Hepatic stellate cell (primary cell): ENCODE results near the gene CSGALNACT2.

Experiments used
- DNase-seq: peaks from one replicate; pipeline ENCODE4 v3.0.0; 2011; ENCODE audit warnings: low spot score

Gene CSGALNACT2

GRCh38 chr10:43124574-43125273 is 13.5 kb upstream of the CSGALNACT2 start:
- DNase-seq: no peak

GRCh38 chr10:43125274-43125845 is 12.9 kb upstream of the CSGALNACT2 start:
- no peak for DNase-seq

DNA sequence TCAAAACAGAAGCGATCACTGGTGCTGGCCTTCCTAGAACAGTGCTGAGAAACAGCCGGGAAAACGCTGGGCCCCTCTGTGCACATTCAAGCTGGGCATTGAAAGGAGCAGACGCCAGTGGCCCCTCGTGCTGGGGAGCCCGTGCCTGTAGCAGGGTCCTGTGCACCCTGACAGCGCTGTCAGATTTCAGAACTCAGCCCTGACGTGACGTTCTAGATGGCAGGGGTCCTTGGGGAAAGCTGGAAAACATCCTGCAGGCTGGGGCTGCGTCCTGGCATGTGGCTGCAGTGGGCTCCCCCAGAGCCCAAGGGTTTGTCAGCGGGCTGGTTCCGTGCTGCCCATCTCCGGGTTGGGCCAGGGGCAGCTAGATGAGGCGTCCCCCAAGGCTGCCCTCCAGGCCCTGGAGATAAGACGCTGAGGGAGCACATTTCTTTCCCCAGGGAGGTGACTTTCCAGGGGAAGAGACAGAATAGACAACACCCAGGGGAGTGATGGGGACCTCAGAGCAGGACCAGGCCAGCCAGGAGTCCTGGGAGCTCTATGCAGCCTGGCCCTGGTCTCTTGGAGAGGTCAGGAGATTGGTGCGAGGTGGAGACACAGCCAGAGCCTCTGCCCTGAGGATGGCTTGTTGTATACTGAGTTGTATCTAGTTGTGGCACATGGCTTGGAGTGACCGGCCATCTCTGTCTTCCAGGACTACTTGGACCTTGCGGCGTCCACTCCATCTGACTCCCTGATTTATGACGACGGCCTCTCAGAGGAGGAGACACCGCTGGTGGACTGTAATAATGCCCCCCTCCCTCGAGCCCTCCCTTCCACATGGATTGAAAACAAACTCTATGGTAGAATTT is 12.1 kb upstream of the CSGALNACT2 start:
- DNase-seq: no peak

GRCh38 chr10:43126759-43127424 is 11.4 kb upstream of the CSGALNACT2 start:
- DNase-seq: no peak

DNA sequence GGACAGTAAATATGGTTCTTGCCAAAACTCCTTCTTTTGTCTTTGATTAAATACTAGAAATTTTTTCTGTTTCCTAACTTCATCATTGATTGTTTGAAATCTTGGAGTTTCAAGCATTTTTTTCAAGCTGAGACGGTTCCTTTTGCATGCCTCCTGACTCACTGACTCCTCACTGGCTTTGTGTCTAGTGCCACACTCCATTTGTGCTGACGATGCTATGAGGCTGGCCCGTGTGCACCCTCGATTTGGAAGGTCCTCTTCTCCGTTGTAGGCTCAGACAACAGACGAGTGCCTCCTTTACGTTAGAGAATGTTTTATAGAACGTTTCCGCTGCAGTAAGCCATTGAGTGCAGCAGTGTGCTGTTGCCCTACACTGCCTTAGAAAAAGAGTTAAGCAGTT is 10.8 kb upstream of the CSGALNACT2 start:
- DNase-seq: no peak

GRCh38 chr10:43128331-43128730 is 9.9 kb upstream of the CSGALNACT2 start:
- no peak for DNase-seq

GRCh38 chr10:43128958-43129706 is 9.1 kb upstream of the CSGALNACT2 start:
- DNase-seq: peak; percentile 99

DNA sequence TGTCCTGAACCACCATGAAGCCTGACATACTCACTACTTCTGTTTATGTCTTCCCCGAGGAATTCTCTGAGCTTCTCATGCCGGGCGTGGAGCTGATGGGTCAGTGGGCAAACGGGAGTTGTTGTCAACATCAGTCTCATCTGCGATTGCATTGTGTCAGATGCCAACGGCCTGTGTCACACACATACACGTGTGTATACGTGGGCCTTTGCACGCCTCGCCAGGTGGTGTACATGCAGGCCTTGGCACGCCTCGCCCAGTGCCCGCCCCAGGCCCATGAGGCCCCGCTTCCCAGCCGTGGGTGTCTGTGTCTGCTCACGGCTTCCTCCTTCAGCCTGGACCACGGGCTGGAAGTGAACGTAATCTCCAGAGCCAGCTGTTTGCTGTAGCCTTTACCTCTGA is 7.5 kb upstream of the CSGALNACT2 start:
- no peak for DNase-seq

GRCh38 chr10:43131256-43131655 is 7.0 kb upstream of the CSGALNACT2 start:
- DNase-seq: no peak

DNA sequence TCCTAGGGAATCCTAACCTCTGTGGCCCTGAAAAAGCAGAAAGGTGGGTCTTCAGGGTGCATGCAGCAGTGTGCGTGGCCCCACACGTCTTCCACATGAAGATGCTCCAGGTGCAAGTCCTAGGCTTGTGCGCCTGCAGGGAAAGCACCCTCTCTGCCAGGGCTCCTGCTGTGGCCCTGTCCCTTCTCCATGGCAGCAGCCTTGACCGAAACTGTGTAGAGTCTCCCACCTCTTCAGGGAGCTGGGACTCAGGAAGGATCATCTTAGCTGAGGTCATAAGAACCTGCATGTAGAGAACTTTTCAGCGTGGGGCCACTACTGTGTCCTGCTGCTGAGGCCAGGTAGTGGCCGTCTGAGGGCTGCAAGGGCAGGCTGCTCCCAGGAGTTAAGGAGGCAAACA is 6.3 kb upstream of the CSGALNACT2 start:
- DNase-seq: no peak

GRCh38 chr10:43132867-43133787 is 5.1 kb upstream of the CSGALNACT2 start:
- DNase-seq: no peak

- DNase-seq: no peak
Measured at GRCh38 chr10:43134126-43134905, 3.9 kb upstream of the CSGALNACT2 start.

- no peak for DNase-seq
Measured at GRCh38 chr10:43135064-43135463, 3.2 kb upstream of the CSGALNACT2 start.

DNA sequence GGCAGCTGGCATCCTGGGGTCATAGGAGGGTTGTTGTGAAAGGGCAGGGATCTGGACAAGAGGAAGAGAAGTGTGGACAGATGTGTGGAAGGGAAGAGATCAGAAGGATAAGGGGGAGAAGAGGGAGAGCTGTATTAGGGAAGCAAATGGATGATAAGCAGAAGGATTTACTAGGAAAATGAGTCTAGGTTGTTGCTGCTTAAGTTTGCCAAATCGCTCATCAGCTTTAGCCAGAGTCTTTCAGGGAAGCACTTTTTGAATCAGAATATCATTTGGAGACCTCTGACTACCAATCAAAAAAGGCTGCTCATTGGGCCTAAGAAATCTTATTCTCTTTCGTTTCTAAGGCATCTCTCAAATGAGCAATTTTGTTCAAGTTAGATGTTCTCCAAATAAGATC is 2.6 kb upstream of the CSGALNACT2 start:
- no peak for DNase-seq

GRCh38 chr10:43136432-43136831 is 1.8 kb upstream of the CSGALNACT2 start:
- no peak for DNase-seq

DNA sequence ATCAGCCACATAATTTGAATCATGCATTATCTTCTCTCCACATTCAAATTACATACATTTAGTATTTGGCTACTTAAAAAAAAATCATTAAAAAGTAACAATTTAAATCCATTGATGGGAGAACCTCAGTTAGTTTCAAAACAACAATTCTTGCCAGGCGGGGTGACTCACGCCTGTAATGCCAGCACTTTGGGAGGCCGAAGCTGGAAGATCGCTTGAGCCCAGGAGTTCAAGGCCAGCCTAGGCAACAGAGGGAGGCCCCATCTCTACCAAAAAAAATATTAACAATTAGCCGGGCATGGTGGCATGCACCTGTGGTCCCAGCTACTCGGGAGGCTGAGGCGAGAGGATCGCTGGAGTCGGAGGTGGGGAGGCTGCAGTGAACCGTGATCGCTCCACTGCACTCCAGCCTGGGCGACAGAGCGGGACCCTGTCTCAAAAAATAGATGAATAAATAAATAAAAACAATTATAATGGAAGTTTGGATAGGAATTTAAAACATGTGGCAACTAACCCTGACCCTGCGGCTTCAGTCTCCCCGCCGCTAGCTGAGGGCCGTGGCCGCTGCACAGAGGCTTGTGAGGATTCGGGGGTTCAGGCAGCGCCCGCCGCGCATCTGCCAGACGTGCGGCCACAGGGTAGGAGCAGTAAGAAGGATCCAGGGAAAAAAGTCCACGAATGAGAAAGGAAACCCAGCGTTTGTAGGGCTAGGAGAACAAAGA is 1.1 kb upstream of the CSGALNACT2 start:
- DNase-seq: no peak

DNA sequence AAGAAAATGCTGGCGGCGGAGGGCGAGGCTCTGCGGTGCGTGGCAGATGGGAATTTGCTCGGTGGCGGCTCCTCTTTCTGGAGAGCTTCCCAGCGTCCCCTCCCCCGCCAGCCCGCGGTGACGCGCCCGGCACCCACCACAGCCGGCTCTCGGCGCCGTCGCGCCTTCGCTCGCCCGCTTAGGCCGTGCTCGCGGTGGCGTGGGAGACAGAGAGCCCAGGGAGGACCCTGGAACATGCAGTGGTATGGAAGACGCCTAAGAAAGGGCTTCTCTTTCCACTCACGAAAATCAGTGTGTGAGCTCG is 576 bp upstream of the CSGALNACT2 start:
- DNase-seq: peak; percentile 81

DNA sequence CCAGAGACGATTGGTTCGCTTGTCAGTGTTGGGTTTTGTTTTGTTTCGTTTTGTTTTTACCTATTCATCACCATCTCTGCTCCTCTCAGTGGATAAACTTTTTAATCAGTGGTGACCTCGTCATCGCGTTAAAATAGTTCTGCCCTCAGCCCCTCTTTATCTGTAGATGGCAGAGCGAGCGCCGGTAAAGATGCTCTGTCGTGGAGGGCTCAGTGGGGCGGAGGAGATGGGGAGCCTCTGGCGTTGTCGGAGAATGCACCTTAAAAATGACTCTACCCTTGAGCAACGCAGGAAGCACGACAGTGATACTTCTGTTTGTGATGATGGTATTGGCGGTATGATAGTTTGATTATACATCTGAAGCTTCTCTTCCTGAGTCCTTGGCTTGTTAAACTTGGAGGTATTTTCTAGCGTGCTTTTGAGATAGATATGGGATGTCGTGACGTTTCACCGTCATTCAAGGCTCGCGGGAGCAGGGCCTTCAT is 554 bp downstream of the CSGALNACT2 start:
- DNase-seq: no peak

- no peak for DNase-seq
Measured at GRCh38 chr10:43141421-43141820, 3.2 kb downstream of the CSGALNACT2 start.
